Measurements from ENCODE around the gene F2RL1. TPM values are rescaled to one million over a fixed set of nuclear protein-coding genes. Genes with fewer than 3 reads are reported as not detected.
"Not testable (repeated sequence)": the region's sequence is repeated elsewhere in the genome, so short reads cannot be mapped to it uniquely, and the experiment has no call there.

Gene F2RL1
- 32.4 TPM for total RNA-seq

GRCh38 chr5:76818844-76819831 is at the start of gene F2RL1:
F2RL1 (plus strand) TSS chr5:76819030; CDS start chr5:76819183, 153 bp downstream.
- no peak for DNase-seq

GRCh38 chr5:76771041-76771440 is 47.8 kb upstream of the F2RL1 start:
- not testable (repeated sequence) for DNase-seq

GRCh38 chr5:76771705-76772405 is 47.0 kb upstream of the F2RL1 start:
- no peak for DNase-seq

- DNase-seq, result no peak
Measured at GRCh38 chr5:76775921-76776320, 42.9 kb upstream of the F2RL1 start.

GRCh38 chr5:76776391-76776790 is 42.4 kb upstream of the F2RL1 start:
- no peak for DNase-seq

- DNase-seq, result not testable (repeated sequence)
Measured at GRCh38 chr5:76780616-76781015, 38.2 kb upstream of the F2RL1 start.

GRCh38 chr5:76781775-76782174 is 37.1 kb upstream of the F2RL1 start:
- DNase-seq, result no peak

GRCh38 chr5:76782444-76782843 is 36.4 kb upstream of the F2RL1 start:
- DNase-seq, result no peak

GRCh38 chr5:76787237-76787636 is 31.6 kb upstream of the F2RL1 start:
- peak; percentile 86 for DNase-seq

- DNase-seq, result no peak
Measured at GRCh38 chr5:76788362-76788761, 30.5 kb upstream of the F2RL1 start.

- DNase-seq, result not testable (repeated sequence)
Measured at GRCh38 chr5:76789275-76789674, 29.6 kb upstream of the F2RL1 start.

GRCh38 chr5:76789991-76790581 is 28.7 kb upstream of the F2RL1 start:
- peak; percentile 39 for DNase-seq

- DNase-seq, result peak; percentile 95
Measured at GRCh38 chr5:76790632-76791290, 28.1 kb upstream of the F2RL1 start.

GRCh38 chr5:76791461-76791860 is 27.4 kb upstream of the F2RL1 start:
- no peak for DNase-seq

- DNase-seq, result no peak
Measured at GRCh38 chr5:76794871-76795270, 24.0 kb upstream of the F2RL1 start.

- DNase-seq, result no peak
Measured at GRCh38 chr5:76799588-76799987, 19.2 kb upstream of the F2RL1 start.

- no peak for DNase-seq
Measured at GRCh38 chr5:76800579-76800978, 18.3 kb upstream of the F2RL1 start.

GRCh38 chr5:76801159-76801802 is 17.5 kb upstream of the F2RL1 start:
- no peak for DNase-seq

GRCh38 chr5:76801803-76802195 is 17.0 kb upstream of the F2RL1 start:
- DNase-seq, result no peak

GRCh38 chr5:76804266-76804665 is 14.6 kb upstream of the F2RL1 start:
- no peak for DNase-seq

- DNase-seq, result no peak
Measured at GRCh38 chr5:76805821-76806505, 12.9 kb upstream of the F2RL1 start.

Data from skin of body (tissue), 2 donors.